ENCODE results near the gene MEGF6. TPM values are rescaled to one million over a fixed set of nuclear protein-coding genes. Genes with fewer than 3 reads are reported as not detected.

MEGF6 gene
- total and polyA plus RNA-seq, 2 experiments from 2014 or later, result 11.6 to 21.9 TPM

DNA sequence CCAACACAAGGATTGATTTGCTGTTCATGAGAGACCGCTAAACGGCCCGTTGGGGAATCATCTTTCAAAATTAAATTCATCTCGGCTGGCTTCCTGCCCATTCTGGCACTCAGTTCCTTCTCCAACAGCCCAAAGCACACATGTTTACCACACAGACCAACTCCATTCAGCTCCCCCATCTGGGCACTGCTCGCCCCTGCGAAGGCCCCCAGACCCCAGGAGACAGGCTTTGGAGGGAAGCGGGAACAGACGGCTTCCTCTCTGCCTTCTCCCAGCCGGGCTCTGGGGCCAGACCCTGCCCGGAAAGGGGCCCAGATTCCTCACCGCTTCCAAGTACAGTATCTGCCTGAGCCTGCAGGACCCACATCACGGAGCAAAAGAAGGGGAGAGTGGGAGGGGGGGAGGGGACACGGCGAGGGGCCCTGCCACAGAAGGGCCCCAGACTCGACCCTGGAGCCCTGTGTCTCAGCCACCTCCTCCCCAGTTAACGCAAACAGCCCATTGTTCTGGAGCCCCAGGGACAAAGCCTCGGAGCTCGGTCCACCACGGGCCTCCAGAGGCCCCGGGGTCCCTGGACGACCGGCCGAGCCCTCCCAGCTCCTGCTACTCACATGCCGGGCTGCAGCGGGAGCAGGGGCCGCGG, 660 bp downstream of the MEGF6 start:
- 13% methylated on average over 26 of the region's 27 CpGs for WGBS (ENCODE audit: low lambda C conversion rate, missing lambda C conversion rate)
- Histone ChIP-seq H4K20me1 (ENCODE audit: insufficient read depth, poor library complexity, severe bottlenecking) (peaks cover 5% of the 10 kb centered on the region), H3K9me2 (replicated peaks; ENCODE audit: insufficient read depth) (no peaks in the 10 kb centered on the region), H3K27me3 (no peaks in the 10 kb centered on the region), H3K9me3 (ENCODE audit: low read depth) (no peaks in the 10 kb centered on the region), H3K36me3 (replicated peaks; ENCODE audit: insufficient read depth, low read depth) (no peaks in the 10 kb centered on the region), H3K79me2 (peaks cover 13% of the 10 kb centered on the region), H3K4me3 (peak overlapping the region; percentile 55), H3K4me1 (ENCODE audit: insufficient read depth) (peaks cover 56% of the 10 kb centered on the region), H2AFZ (no peak overlapping the region), H3K27ac (peak overlapping the region; percentile 57), H3K4me2 (peak overlapping the region; percentile 98)
- peak; percentile 55 for DNase-seq (ENCODE audit: low spot score)
- no peak for TF ChIP-seq EZH2phosphoT487 (IDR thresholded peaks at IDR 0.05; ENCODE audit: low read depth, severe bottlenecking, unreplicated experiment)
- TF ChIP-seq, protein P1, sequence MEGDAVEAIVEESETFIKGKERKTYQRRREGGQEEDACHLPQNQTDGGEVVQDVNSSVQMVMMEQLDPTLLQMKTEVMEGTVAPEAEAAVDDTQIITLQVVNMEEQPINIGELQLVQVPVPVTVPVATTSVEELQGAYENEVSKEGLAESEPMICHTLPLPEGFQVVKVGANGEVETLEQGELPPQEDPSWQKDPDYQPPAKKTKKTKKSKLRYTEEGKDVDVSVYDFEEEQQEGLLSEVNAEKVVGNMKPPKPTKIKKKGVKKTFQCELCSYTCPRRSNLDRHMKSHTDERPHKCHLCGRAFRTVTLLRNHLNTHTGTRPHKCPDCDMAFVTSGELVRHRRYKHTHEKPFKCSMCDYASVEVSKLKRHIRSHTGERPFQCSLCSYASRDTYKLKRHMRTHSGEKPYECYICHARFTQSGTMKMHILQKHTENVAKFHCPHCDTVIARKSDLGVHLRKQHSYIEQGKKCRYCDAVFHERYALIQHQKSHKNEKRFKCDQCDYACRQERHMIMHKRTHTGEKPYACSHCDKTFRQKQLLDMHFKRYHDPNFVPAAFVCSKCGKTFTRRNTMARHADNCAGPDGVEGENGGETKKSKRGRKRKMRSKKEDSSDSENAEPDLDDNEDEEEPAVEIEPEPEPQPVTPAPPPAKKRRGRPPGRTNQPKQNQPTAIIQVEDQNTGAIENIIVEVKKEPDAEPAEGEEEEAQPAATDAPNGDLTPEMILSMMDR (IDR thresholded peaks at IDR 0.05; ENCODE audit: poor library complexity), result no peak
- no peak for TF ChIP-seq EZH2 (IDR thresholded peaks at IDR 0.05; ENCODE audit: borderline replicate concordance)

DNA sequence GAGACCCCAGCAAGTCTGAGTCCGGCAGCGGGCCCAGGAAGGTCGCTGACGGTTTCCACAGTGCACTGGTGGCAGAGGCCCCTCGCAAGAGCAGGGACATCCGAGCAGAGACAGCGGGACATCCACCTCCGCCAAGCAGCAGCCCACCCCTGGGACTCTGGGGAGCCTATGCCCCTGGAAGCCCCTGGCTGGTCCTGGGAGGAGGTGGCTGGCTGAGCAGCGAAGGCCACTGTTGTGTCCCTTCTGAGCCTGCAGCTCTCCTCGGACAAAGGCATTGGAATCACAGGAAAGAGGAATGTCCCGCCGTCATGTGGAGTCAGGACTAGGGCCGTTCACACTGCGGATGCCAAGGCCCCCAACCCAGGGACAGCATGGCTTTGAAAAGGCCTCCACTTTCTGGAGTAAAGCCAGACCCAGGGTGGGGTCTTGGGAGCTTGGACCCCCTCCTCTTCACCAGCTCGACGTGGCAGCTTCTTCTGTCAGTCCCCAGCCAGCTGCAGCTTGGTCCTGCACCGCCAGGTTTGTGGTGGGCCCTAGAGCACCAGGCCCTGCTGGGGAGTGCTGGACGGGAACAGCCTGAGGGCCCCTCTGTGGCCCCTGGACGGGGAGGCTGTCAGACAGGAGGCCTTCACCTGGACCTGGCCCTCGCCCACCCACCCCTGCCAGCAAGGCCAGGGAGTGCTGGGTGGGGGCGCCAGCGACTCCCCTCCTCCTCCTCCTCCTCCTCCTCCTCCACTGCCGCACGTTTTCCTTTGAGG, 1.4 kb downstream of the MEGF6 start:
- DNase-seq (ENCODE audit: low spot score), result no peak
- H3K4me3 ChIP-seq, result no peak overlapping the region
- peaks cover 52% of the 10 kb centered on the region for H3K4me1 ChIP-seq (ENCODE audit: insufficient read depth)
- H3K9me2 ChIP-seq (replicated peaks; ENCODE audit: insufficient read depth), result no peaks in the 10 kb centered on the region
- no peaks in the 10 kb centered on the region for H3K27me3 ChIP-seq
- TF ChIP-seq, protein P1 (IDR thresholded peaks at IDR 0.05; ENCODE audit: poor library complexity), result no peak
- TF ChIP-seq EZH2 (IDR thresholded peaks at IDR 0.05; ENCODE audit: borderline replicate concordance) (no peak), EZH2phosphoT487 (IDR thresholded peaks at IDR 0.05; ENCODE audit: low read depth, severe bottlenecking, unreplicated experiment) (no peak)
- H4K20me1 ChIP-seq (ENCODE audit: insufficient read depth, poor library complexity, severe bottlenecking), result peaks cover 5% of the 10 kb centered on the region
- 60% methylated on average over 19 of the region's 24 CpGs for WGBS (ENCODE audit: low lambda C conversion rate, missing lambda C conversion rate)
- H3K36me3 ChIP-seq (replicated peaks; ENCODE audit: insufficient read depth, low read depth), result no peaks in the 10 kb centered on the region
- H3K4me2 ChIP-seq, result peak overlapping the region; percentile 98
- no peak overlapping the region for H2AFZ ChIP-seq
- H3K27ac ChIP-seq, result peak overlapping the region; percentile 57
- H3K79me2 ChIP-seq, result peaks cover 13% of the 10 kb centered on the region
- H3K9me3 ChIP-seq (ENCODE audit: low read depth), result no peaks in the 10 kb centered on the region

DNA sequence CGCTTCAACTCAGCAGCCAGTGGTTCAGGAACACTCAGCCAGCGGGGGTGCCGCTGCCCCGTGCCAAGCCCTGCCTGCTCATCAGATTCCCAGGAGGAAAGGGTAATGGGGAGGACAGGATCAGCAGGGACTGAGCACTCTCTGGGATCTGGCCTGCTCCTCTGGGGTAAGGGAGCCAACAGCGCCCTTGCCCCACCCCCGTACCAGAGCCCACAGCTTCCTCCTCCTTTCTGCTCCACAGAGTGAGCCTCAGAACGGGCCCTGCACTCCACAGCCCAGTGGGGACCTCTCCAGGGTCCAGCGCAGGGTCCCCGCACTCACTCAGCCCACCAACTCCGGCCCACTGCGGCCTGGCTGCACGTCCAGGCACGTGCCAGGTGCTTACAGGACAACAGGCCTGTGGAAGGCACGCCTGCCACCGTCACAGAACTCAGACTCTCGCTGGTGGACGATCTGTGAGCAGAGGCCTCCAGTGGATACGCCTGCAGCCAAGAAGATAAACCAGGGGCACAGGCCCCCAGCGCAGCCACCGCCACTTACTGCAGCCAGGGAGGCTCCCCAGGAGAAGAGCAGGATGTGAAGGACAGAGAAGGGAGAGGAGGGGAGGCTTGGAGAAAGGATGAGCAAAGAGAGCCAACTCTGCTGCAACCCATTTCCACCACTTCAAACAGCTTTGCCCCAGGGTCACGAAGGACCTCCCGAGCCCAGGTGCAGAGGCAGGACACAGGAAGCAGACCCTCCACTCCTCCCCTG, 2.1 kb downstream of the MEGF6 start:
- H3K36me3 ChIP-seq (replicated peaks; ENCODE audit: insufficient read depth, low read depth), result no peaks in the 10 kb centered on the region
- peaks cover 44% of the 10 kb centered on the region for H3K4me1 ChIP-seq (ENCODE audit: insufficient read depth)
- TF ChIP-seq EZH2phosphoT487 (IDR thresholded peaks at IDR 0.05; ENCODE audit: low read depth, severe bottlenecking, unreplicated experiment) (no peak), EZH2 (IDR thresholded peaks at IDR 0.05; ENCODE audit: borderline replicate concordance) (no peak)
- TF ChIP-seq, protein P1 (IDR thresholded peaks at IDR 0.05; ENCODE audit: poor library complexity), result no peak
- H2AFZ ChIP-seq, result no peak overlapping the region
- no peaks in the 10 kb centered on the region for H3K9me2 ChIP-seq (replicated peaks; ENCODE audit: insufficient read depth)
- WGBS (ENCODE audit: low lambda C conversion rate, missing lambda C conversion rate), result 71% methylated on average over 22 of the region's 22 CpGs
- peaks cover 13% of the 10 kb centered on the region for H3K79me2 ChIP-seq
- H3K9me3 ChIP-seq (ENCODE audit: low read depth), result no peaks in the 10 kb centered on the region
- H3K4me3 ChIP-seq, result no peak overlapping the region
- H4K20me1 ChIP-seq (ENCODE audit: insufficient read depth, poor library complexity, severe bottlenecking), result peaks cover 5% of the 10 kb centered on the region
- H3K4me2 ChIP-seq, result peak overlapping the region; percentile 98
- no peak for DNase-seq (ENCODE audit: low spot score)
- H3K27me3 ChIP-seq, result no peaks in the 10 kb centered on the region
- no peak overlapping the region for H3K27ac ChIP-seq

All from hepatocyte (in vitro differentiated cells).